ENCODE measurements around the gene TOP2B.

DNA sequence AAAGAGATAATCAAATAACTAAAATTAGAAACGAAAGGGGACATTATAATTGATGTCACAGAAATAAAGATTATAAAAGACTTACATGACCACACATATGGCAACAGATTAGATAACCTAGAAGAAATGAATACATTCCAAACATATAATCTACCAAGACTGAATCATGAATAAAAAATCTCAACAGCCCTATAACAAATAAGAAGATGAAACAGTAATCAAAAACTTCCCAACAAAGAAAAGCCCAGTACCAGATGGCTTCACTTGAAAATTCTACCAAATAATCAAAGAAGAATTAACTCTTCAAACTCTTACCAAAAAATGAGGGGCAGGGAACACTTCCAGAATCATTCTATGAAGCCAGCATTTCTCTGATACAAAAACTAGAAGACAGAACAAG is 11.8 kb downstream of the TOP2B start:
- no peak for TF ChIP-seq CTCF (conservative IDR thresholded peaks at IDR 0.05 in 1 of 2, IDR thresholded peaks at IDR 0.05 in 1 of 2; ENCODE audit: low read depth in 1 of 2, low read length in 2 of 2)
- no peak for TF ChIP-seq EZH2 (IDR thresholded peaks at IDR 0.05; ENCODE audit: low read length, missing control alignments)
